Prostate gland (tissue), 2 donors: Measurements from ENCODE around the gene ANKRD27.

ENCODE experiments used
- CTCF ChIP-seq, 4 experiments: fragments of 200-600 bp in 2 of 4; fragments of 450-650 bp in 2 of 4; sonication (generic) in 2 of 4; IDR thresholded peaks; 1 replicate in 3 of 4; 2 replicates in 1 of 4; pipeline ENCODE4 v1.5.1; 2016 to 2019; ENCODE audit warnings: antibody characterized with exemption in 4 of 4, mild to moderate bottlenecking in 2 of 4, moderate library complexity in 2 of 4
- POLR2A ChIP-seq: fragments of 450-650 bp; IDR thresholded peaks from one replicate; pipeline ENCODE4 v1.6.1; 2016; ENCODE audit warnings: antibody characterized with exemption, mild to moderate bottlenecking
- POLR2AphosphoS5 ChIP-seq: sonication (generic); formaldehyde crosslinking; IDR thresholded peaks from one replicate; pipeline ENCODE4 v1.6.1; 2017; ENCODE audit warnings: antibody characterized with exemption

- TF ChIP-seq CTCF (IDR thresholded peaks at IDR 0.05) (no peak), POLR2A (no peak), POLR2AphosphoS5 (no peak)
These were observed 93.2 kb downstream of the ANKRD27 start for GRCh38 chr19:32581705-32582179.
